DMS53 treated with DMSO at 0.1 percent for 48 hours (cell line): ENCODE results near the gene XRCC3.
"Not testable (repeated sequence)": the region's sequence is repeated elsewhere in the genome, so short reads cannot be mapped to it uniquely, and the experiment has no call there.

Source experiments
- DNase-seq: peaks from one replicate; lab custom pipeline; 2025; ENCODE audit not compliant: unreplicated experiment; lab: John Stamatoyannopoulos, UW

The XRCC3 gene

DNA sequence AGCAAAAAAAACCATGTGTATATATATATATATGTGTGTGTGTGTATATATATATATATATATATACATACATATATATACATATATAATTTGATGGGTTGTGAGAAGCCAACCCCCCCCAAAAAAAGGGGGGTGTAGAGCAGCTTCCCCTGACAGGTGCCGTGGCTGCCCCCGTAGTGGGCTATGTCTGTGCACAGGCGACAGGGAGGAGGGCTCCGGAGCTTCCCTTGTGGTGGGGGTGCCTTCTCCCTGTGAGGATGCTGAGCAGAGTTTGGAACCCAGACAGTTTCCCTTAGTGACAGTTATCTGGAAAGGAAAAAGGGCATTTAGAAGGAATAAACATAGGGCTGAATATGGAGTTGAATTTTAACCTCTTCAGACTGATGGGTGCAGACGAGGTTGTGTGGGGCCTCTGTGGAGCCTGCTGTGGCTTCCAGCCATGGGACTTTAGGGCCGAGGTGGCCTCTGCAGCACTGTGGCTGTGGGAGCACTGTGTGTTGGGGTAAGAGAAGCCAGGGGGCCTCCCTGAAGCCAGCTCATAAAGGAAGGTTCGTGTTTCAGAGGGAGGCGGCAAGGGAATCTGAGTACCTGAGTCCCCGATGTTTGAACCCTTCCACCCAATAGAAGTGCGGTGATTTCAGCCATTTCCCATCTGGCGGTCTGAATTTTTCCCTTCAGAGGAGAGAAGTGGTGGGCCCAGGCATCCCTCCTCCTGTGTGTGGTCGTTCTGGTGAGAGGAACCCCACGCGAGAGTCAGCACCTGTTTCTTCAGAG lies 19.8 kb downstream of the XRCC3 start:
- DNase-seq, result no peak

- no peak for DNase-seq
Measured at GRCh38 chr14:103694572-103695026, 20.7 kb downstream of the XRCC3 start.

DNA sequence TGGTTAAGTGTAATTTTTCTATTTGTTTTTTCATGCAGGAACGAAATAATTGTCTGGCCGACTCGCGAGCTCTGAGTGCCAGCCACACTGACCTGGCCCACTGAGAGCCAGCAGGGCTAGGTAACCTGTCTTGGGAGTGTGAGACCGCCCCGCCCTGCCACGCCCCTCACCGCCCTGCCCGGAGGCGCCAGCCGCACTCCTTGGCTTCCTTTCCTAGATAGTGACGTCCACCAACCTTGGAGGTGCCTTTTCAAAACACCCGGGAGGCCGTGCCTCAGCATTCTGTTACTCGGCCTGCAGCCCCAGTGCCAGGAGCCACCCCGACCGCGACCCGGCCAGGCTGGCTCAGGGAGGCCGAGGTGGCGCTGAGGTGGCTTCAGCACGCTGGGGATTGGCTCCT lies 21.7 kb downstream of the XRCC3 start:
- no peak for DNase-seq

DNA sequence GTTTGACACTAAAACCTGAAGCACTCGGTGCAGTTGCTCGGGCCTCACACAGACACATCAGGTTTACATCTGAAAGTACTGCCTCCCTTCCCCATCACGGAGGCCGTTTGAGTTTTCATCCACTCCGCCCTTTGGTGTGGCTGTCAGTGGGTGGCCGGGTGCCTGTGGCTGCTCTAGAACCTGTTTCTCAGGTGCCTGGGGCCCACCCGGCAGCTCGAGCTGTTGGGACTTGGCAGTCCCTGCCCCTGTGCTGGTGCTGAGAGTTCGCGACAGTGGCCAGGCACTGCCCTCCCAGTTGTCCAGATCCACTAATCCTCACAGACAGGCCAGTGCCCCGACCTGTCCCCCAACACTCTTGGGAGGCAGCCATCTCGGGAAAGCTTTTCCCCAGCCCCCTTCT lies 22.4 kb downstream of the XRCC3 start:
- no peak for DNase-seq

DNA sequence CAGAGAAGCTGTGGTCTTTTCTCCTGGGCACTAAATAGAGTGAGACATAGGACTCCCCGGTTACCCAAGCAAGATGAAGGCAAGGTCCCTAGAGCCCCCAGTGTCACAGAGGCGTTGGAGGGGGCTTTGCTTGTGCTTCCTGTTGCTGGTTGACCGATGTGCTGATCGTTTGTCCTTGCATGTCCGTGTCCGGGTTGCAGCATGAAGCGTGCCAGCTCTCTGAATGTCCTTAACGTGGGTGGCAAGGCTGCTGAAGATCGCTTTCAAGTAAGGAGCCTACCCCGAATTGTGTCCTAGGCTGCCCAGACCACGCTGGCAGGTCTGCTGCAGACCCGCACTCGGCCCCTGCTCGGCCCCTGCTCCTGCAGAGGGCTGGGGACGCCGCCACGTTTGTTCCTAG lies 23.1 kb downstream of the XRCC3 start:
- no peak for DNase-seq

GRCh38 chr14:103691655-103692054 lies 23.6 kb downstream of the XRCC3 start:
- not testable (repeated sequence) for DNase-seq

DNA sequence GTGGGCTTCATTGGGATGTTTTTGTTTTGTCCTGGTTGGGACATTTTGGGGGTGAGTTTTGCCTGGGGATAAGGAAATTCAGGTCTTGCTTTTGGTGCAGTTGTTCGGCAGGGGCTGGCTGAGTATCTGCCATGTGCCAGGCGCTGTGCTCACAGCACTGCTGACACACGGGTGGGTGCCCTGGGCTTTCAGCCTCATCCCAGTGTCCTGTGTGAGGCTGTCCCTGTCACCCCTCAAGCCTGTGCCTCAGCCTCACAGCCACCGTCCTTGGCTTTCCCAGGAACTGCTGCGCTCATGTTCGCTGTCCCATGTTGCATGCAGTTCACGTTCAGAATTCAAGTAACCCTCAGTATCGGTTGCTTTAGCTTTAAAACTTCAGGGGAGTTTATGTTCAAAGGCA lies 24.9 kb downstream of the XRCC3 start:
- DNase-seq, result no peak

DNA sequence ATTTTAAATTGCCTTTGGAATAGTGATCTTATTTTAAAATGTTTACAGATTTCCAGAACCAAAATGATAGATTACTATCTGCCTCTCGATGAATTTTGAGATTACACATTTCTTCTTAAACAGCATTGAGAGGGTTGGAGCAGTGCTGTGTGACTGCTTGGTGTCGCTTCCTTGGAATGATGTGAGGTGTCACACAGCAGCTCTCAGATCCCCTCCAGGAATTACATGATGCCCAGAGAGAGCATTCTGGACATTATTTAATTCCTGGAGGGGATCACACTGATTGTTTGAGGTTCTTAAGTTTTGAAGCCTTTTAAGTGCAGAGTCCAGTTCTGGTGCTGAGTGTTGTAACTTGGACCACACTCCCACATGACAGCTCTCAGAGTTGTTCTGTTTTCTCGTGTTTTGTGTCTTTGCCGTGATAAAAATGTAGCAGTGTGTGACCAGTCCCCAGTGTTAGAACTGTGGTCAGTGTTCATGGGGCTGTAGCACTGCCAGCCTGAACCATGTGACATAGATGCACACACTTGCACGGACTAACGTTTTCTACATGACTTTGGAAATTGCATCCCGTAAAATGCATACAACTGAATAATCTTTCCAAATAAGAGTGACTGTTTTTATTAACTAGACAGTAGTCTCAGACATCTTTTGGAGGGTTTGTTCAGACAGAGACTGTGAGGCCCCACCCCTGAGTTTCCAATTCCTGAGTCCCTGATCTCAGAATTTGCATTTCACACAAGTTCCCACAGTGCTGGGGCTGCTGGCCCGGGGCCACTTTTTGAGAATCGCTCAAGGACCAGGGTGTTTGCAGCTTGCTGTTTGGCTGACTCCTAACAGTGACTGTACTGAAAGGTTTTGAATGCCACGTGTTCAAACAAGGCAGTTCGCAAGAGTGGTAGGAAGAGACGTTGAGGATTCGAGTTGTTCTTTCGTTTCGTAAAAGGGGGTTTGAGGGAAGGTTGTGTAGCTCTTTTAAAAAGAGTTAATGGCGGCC lies 26.0 kb downstream of the XRCC3 start:
- DNase-seq, result no peak

DNA sequence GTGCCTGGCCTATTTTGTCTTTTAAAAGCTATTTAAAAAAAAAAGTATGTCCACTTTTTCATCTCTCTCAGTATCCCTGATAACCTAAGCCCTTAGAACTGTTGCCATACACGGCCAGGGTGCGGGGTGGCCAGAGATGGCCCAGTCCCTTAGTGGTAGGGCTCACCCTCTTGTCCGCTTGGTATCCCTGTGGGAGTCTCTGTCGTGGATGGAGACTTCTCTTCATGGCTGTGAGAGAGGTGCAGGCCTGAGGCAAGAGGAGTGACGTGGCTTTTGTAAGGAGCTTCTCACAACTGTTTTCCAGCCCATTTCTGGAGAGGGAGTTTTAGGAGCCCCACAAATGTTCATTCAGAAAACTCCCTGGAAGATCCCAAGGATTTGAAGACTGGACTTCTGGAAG lies 26.8 kb downstream of the XRCC3 start:
- no peak for DNase-seq

- no peak for DNase-seq
Measured at GRCh38 chr14:103687712-103688111, 27.5 kb downstream of the XRCC3 start.

DNA sequence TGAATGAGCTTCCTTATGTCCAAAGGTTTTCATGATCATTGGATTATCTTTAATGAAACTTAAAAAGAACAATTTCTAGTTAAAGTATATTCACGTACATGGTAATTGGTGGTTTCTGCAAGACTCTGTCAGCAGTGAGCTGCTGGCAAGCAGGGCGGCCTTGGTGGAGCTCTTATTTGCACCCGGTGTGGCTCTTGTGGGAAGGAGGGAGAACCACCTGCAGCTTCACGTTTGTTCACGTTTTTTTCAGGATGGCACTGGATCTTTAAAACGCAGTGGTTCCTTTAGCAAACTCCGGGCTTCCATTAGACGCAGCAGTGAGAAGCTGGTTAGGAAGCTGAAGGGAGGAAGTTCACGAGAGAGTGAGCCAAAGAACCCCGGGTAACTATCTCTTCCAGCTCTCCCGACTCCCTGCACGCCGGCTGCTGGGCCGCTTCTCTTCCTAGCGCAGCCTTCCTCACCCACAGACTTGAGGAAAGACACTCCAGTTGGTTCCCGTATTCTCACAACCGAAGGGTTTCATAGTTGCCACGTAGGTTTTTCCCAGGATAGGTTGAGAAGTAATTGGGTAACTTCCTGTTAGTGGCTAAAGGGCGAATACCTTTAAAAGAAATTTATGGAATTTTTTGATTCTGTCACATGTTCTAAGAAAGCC lies 28.3 kb downstream of the XRCC3 start:
- no peak for DNase-seq

GRCh38 chr14:103685276-103686211 lies 29.7 kb downstream of the XRCC3 start:
- no peak for DNase-seq

DNA sequence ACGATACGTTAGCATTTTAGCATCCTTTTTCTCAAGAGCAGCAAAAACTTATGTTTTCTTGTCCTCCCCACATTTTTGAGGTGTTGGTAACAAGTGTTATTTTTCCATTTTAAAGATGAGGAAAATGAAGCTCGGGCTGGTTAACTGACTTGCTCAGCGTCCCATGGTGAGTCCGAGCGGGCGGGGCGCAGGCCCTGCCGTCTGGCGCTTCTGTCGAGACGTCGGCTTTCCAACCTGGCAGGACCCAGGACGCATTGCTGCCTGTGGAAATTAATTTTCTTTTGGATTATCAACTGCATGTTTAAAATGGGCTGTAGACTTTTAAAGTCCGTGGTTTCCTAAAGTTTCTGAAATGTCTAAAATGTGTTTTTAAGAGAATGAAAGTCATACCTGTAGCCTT lies 30.4 kb downstream of the XRCC3 start:
- DNase-seq, result no peak

GRCh38 chr14:103684471-103684870 lies 30.8 kb downstream of the XRCC3 start:
- no peak for DNase-seq

DNA sequence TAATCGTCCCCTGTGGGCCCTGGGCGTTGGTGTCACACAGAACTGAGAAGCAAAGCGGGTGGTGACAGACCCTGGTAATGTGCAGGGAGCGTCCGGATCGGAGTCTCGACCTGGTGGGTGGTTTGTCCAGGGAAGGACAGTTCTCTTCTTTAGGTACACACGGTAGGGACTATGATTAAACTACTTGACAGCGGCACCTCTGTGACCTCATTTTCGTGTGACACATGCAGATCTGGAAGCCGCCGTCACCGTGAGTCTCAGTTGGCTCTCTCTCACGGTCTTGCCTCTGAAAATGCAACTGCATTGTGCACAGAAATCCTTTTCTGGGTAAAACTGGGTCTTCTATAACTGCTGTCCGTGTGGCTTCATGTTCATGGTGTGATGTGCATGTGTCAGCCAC lies 32.1 kb downstream of the XRCC3 start:
- no peak for DNase-seq

DNA sequence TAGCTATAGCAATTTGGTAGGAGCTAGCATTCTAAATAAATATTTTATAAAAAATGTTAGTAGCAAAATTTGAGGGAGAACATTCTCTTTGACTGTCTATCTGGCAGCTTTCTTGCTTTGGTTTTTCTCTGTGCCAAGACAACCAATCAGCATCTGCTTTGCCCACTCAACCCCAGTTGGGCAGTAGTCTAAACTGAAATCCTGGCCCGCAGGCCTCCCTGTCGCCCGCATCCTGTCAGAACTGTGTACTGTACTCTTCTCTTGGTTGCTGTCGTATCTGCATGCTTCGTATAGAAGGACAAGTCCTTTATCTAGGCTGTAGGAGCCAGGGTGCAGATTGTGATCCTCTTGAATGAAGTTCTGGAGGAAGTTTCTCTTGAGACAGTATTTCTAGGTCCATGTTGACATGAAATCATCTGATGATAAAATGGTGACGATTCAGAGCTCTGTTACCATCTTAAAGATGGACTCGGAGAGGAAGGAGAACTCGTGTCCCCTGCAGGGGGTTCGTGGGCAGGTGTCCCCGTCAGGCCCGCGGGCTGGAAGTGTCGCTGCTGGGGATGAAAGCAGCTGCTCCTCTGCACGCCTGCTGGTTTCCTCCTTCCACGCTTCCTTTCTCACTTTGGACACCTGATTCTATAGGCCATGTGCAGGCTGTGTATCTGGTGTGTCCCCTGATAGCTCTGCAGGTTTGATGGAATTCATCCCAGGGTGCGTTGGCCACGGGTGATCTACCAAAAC lies 34.6 kb downstream of the XRCC3 start:
- DNase-seq, result no peak

DNA sequence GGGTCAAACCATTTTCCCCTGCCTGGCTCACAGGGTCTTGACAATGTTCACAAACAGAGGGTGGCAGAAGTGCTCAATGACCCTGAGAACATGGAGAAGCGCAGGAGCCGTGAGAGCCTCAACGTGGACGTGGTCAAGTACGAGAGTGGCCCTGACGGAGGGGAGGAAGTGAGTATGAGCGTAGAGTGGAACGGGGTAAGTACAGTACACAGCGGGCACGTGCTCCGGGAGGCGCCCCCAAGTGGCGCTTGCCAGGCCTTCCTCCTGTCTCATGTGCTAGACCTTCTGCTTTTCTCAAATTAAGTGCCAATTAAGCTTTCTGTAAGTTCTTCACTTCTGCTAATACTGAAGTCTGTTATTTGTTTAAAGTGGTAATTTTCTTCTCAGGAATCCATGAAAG lies 35.9 kb downstream of the XRCC3 start:
- DNase-seq, result no peak

DNA sequence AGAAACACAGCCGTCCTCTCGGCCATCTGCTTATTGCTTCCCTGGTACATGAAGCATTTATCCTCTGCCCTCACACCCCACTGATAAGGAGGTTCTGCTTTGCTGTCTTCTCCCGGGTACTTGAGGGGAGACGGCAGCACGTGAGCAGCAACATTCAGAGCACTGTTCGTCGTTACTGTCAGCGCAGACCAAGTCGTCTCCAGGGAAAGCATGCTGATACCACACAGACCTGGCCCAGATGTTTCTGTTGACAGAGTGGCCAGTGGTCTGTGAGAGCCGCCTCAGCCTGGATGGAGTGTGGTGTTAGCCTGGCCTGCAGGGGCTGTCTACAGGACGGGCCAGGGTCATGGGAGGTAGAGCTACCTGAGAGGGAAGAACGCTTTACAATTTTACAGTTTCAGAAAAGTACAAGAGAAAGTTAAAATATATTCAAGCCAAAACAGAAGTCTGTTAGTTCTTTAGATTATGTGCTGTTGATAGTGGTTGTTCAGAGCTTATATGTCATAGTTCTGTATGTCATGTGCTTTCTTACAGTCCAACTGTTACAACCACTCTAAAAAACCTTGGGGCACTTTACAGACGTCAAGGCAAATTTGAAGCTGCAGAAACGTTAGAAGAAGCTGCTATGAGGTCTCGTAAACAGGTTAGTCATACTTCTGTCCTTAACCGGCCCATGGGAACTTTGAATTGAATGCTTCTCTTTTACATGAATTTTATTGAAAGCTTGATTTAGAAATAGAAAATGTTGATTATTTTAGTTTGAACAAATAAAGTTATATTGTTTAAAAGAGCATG lies 38.2 kb downstream of the XRCC3 start:
- DNase-seq, result no peak

DNA sequence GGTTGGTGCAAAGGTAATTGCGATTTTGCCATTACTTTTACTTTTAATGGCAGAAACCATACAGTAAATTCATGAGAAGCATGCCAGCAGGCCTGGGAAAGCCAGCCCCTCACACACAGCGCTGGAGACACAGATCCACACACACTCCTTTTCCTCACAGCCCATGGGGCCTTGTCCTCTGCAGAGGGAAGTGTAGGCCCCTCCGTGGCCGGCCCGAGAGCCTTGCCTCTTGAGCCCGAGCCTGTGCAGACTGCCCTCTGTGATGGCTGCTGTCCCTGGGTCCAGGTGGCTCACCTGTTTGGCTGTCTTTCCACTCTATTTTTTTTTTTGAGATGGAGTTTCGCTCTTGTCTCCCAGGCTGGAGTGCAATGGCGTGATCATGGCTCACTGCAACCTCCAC lies 39.3 kb downstream of the XRCC3 start:
- DNase-seq, result no peak
